MM.1S (cell line): Measurements from ENCODE around the gene MAG.

Source experiments
- CTCF ChIP-seq: fragments of 300-600 bp; sonication (generic); IDR thresholded peaks from 2 replicates; pipeline ENCODE4 v1.5.1; 2016; ENCODE audit warnings: antibody characterized with exemption, low read length, mixed read lengths
- EZH2 ChIP-seq: fragments of 300-600 bp; sonication (generic); optimal IDR thresholded peaks from 2 replicates; pipeline ENCODE3; 2017; ENCODE audit warnings: low read depth, mild to moderate bottlenecking, antibody characterized with exemption, low read length, mixed read lengths
- EZH2phosphoT487 ChIP-seq: fragments of 300-600 bp; sonication (generic); IDR thresholded peaks from 2 replicates; pipeline ENCODE4 v1.6.1; 2018; ENCODE audit warnings: antibody characterized with exemption, low read length

- TF ChIP-seq EZH2 (no peak), CTCF (no peak), EZH2phosphoT487 (no peak)
Observed at GRCh38 chr19:35330475-35330874, 38.5 kb downstream of the MAG start.
